Activated B cell treated with CpG ODN at 0.5 μM for 24 hours (primary cell): ENCODE measurements around the gene SYNJ2. TPM values are rescaled to one million over a fixed set of nuclear protein-coding genes. Genes with fewer than 3 reads are reported as not detected.

Experiments used
- ATAC-seq: fragments of 200-7000 bp; cut with Tn5 transposase; one replicate; pipeline ENCODE4 v1.10.0; 2021; ENCODE audit warnings: low read depth, mild to moderate bottlenecking, moderate library complexity
- CTCF ChIA-PET: fragments of 350-600 bp; sonication (Branson Sonifier 250); formaldehyde crosslinking; loops from one replicate; lab custom pipeline; 2021; ENCODE audit warnings: antibody characterized with exemption; lab: Charles Lee
- POLR2A ChIA-PET: fragments of 350-600 bp; sonication (Branson Sonifier 250); formaldehyde crosslinking; loops from one replicate; lab custom pipeline; 2021; ENCODE audit warnings: antibody characterized with exemption; lab: Charles Lee
- DNase-seq: peaks from one replicate; pipeline ENCODE4 v3.0.0; 2022
- H3K27ac Mint-ChIP-seq: one replicate; pipeline ENCODE4 v1.8.0; 2020; ENCODE audit warnings: mixed read lengths
- H3K27me3 Mint-ChIP-seq: one replicate; pipeline ENCODE4 v1.8.0; 2021; ENCODE audit warnings: mixed read lengths
- H3K36me3 Mint-ChIP-seq: one replicate; pipeline ENCODE4 v1.8.0; 2021; ENCODE audit warnings: low read depth, mixed read lengths
- H3K4me1 Mint-ChIP-seq: one replicate; pipeline ENCODE4 v1.8.0; 2021; ENCODE audit warnings: mixed read lengths
- H3K4me3 Mint-ChIP-seq: one replicate; pipeline ENCODE4 v1.8.0; 2020; ENCODE audit warnings: mild to moderate bottlenecking, mixed read lengths
- H3K9me3 Mint-ChIP-seq: one replicate; pipeline ENCODE4 v1.8.0; 2020; ENCODE audit warnings: mixed read lengths
- CTCF ChIP-seq: fragments of 200-600 bp; IDR thresholded peaks from one replicate; pipeline ENCODE4 v1.8.0; 2022; ENCODE audit warnings: antibody characterized with exemption, mild to moderate bottlenecking
- intact Hi-C: fragments of 100-400 bp; cut with micrococcal nuclease; formaldehyde crosslinking; loops from one replicate; pipeline ENCODE4 v1.15.1; 2024
- total RNA-seq: library from RNA; stranded (reverse); gene quantifications from 2 replicates; pipeline ENCODE4 v1.2.3, GENCODE V29; 2022

SYNJ2 gene
- total RNA-seq, 1 donor from 2014 or later = 25.0 TPM

- DNase-seq = no peak
- H3K4me3 Mint-ChIP-seq = no peak overlapping the region
- H3K27me3 Mint-ChIP-seq = no peaks in the 10 kb centered on the region
- H3K9me3 Mint-ChIP-seq = peaks cover 6% of the 10 kb centered on the region
- H3K27ac Mint-ChIP-seq = no peak overlapping the region
- POLR2A ChIA-PET = interaction anchor here (1.4 kb wide), 1 partner anchor 15 kb away, joined by 5 read pairs; no protein-coding TSS in a partner anchor
- intact Hi-C loops = no loop called here
- CTCF ChIA-PET = no interaction called here
- peaks cover 15% of the 10 kb centered on the region for H3K4me1 Mint-ChIP-seq
- ATAC-seq = no peak
- TF ChIP-seq CTCF = no peak
- peaks cover 41% of the 10 kb centered on the region for H3K36me3 Mint-ChIP-seq
Measured at GRCh38 chr6:158040804-158041347, 59.2 kb downstream of the SYNJ2 start.

DNA sequence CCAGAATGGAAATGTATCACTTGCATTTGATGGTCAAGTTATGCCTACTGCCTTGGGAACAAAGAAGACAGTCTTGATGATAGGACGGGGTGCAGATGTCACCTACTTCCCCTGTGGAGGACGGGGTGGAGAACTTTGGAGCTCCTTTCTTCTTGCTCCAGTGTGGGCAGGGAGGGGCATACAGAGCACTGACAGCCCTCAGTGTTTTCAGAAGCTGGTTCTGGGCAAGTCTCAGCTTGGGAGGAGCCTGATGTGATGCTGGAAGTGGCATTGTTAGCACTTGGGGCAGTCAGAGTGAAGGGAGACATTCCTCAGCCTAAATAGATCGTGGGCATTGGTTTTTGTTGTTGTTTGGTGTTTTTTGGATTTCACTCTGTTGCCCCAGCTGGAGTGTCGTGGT is 59.7 kb downstream of the SYNJ2 start:
- TF ChIP-seq CTCF = no peak
- ChIA-PET CTCF (no interaction called here), POLR2A (no interaction called here)
- no peak overlapping the region for H3K4me3 Mint-ChIP-seq
- no peak overlapping the region for H3K27ac Mint-ChIP-seq
- no peaks in the 10 kb centered on the region for H3K27me3 Mint-ChIP-seq
- H3K36me3 Mint-ChIP-seq = peaks cover 36% of the 10 kb centered on the region
- intact Hi-C loops = no loop called here
- ATAC-seq (no peak), DNase-seq (no peak)
- H3K9me3 Mint-ChIP-seq = peaks cover 2% of the 10 kb centered on the region
- peaks cover 11% of the 10 kb centered on the region for H3K4me1 Mint-ChIP-seq

DNA sequence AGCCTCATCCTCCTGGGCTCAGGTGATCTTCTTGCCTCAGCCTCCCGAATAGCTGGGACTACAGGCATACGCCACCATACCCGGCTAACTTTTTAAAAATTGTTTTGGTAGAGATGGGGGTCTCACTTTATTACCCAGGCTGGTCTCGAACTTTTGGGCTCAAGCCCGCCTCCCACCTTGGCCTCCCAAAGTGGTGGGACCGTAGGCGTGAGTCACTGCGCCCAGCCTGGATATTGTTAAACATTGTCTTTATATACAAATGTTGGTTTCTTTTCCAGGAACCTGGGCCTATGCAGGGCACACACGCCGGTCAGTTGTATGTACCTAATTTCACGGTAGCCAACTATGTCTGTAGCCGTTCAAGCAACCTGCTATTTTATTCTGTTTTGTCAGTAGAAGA is 60.1 kb downstream of the SYNJ2 start:
- ChIA-PET POLR2A (no interaction called here), CTCF (interaction anchor here (0.6 to 0.8 kb wide), 2 partner anchors 30 to 169 kb away, joined by 3 read pairs; no protein-coding TSS in a partner anchor)
- ATAC-seq = no peak
- Mint-ChIP-seq H3K4me1 (peaks cover 10% of the 10 kb centered on the region), H3K4me3 (no peak overlapping the region), H3K27ac (no peak overlapping the region), H3K27me3 (no peaks in the 10 kb centered on the region), H3K9me3 (no peaks in the 10 kb centered on the region), H3K36me3 (peaks cover 37% of the 10 kb centered on the region)
- DNase-seq = no peak
- intact Hi-C loops = no loop called here
- TF ChIP-seq CTCF = no peak

- H3K27ac Mint-ChIP-seq = no peak overlapping the region
- no peak for DNase-seq
- CTCF ChIA-PET = interaction anchor here (0.6 to 0.8 kb wide), 2 partner anchors 30 to 169 kb away, joined by 3 read pairs; no protein-coding TSS in a partner anchor
Measured at GRCh38 chr6:158042245-158042798, 60.7 kb downstream of the SYNJ2 start.

DNA sequence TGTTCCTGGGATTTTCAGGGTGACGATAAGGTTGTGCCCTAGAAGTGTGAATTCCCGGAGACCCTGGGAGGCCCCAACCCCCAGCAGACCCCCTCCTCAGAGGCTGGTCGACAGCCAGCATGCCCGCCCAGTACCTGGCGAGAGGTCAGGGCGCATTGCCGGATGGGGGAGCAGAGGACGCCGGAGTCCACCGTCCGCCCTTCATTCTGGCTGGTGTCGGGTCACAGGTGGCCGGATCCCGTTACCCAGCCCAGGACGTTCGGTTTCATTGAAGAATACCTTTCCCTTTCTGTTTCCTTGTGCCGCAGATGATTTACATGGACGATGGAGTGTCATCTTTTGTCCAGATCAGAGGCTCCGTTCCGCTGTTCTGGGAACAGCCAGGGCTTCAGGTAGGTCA is 61.3 kb downstream of the SYNJ2 start:
- POLR2A ChIA-PET = no interaction called here
- Mint-ChIP-seq H3K4me3 (no peak overlapping the region), H3K27ac (no peak overlapping the region), H3K9me3 (no peaks in the 10 kb centered on the region), H3K36me3 (peaks cover 37% of the 10 kb centered on the region), H3K4me1 (peaks cover 10% of the 10 kb centered on the region), H3K27me3 (no peaks in the 10 kb centered on the region)
- DNase-seq (no peak), ATAC-seq (no peak)
- TF ChIP-seq CTCF = no peak
- intact Hi-C loops = no loop called here
- CTCF ChIA-PET = no interaction called here

More at GRCh38 chr6:158042245-158042798, 60.7 kb downstream of the SYNJ2 start:
- peaks cover 10% of the 10 kb centered on the region for H3K4me1 Mint-ChIP-seq
- intact Hi-C loops = no loop called here
- POLR2A ChIA-PET = no interaction called here
- no peaks in the 10 kb centered on the region for H3K9me3 Mint-ChIP-seq
- no peaks in the 10 kb centered on the region for H3K27me3 Mint-ChIP-seq
- H3K36me3 Mint-ChIP-seq = peaks cover 40% of the 10 kb centered on the region
- no peak for ATAC-seq
- no peak for TF ChIP-seq CTCF
- H3K4me3 Mint-ChIP-seq = no peak overlapping the region
